IPS DF 4.7 (cell line): ENCODE measurements around the gene IL1RN.

Experiments used
- DNase-seq: peaks from one replicate; pipeline ENCODE4 v3.0.0-alpha.2; 2013; ENCODE audit warnings: low spot score; ENCODE audit errors: extremely low read depth

Gene IL1RN

GRCh38 chr2:113103277-113103676 lies 24.1 kb upstream of the IL1RN start:
- DNase-seq = no peak

GRCh38 chr2:113104054-113104611 lies 23.3 kb upstream of the IL1RN start:
- DNase-seq = no peak

- no peak for DNase-seq
Observed at GRCh38 chr2:113105047-113105785, 22.2 kb upstream of the IL1RN start.

GRCh38 chr2:113111121-113111520 lies 16.3 kb upstream of the IL1RN start:
- no peak for DNase-seq

GRCh38 chr2:113111823-113112287 lies 15.5 kb upstream of the IL1RN start:
- DNase-seq = no peak

DNA sequence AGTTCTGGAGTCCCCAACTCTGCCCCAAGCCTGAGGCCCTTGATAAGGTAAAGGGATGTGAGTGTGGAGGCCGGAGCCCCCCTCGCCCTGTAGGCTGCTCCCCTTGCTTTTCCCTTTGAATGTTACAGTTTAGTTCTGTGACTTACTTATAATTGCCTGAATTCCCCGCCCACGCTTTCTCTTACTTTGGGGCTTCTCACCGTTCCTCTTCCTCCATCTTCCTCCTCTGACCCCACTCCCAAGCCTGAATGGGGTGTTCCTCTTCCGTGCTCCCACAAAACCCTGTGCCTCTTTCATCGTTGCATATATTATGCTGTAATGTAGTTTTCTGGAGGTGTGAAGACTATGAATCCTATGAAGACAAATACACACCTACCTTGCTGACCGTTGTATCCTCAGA lies 15.0 kb upstream of the IL1RN start:
- no peak for DNase-seq

- DNase-seq = no peak
Observed at GRCh38 chr2:113112871-113113270, 14.5 kb upstream of the IL1RN start.

DNA sequence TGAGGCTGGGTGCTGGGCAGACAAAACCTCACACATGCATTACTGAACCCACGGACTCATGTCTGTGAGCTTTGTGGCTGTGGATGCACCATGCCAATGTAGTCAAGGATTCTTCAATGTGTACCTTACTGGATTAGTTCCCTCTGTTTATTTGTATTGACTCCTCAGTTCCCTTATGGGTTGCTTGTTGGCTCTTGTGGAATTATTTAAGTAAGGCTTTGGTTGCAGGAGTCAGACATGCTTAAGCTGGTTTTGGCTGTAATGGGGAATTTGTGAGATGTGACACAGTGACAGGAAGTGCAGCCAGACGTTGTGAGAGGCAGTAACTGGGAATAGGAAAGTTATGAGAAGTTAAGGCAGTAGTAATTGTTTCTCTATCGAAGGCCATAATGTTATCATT lies 13.6 kb upstream of the IL1RN start:
- DNase-seq = no peak

GRCh38 chr2:113114224-113114945 lies 13.0 kb upstream of the IL1RN start:
- DNase-seq = no peak

DNA sequence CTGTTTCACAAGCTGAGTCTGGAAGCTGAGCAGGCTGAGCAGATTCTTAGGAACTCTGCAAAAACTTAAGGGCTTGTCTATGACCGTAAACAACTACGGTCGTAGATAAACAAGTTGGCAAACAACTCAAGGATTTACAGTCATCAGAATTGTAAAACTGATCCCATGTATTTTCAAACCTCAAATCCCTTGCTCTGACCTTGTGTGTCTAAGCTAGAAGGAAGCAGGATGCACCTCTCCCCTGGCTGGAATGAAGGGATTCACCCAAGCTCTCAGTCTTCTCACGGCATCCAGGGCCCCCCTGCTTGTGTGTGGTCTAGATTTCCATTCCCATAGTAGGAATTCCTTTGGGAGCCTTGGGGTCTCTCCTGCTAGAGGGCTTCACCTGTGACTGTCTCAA lies 12.4 kb upstream of the IL1RN start:
- no peak for DNase-seq

GRCh38 chr2:113116100-113116958 lies 11.1 kb upstream of the IL1RN start:
- DNase-seq = no peak

- DNase-seq = no peak
Observed at GRCh38 chr2:113117541-113118262, 9.7 kb upstream of the IL1RN start.

DNA sequence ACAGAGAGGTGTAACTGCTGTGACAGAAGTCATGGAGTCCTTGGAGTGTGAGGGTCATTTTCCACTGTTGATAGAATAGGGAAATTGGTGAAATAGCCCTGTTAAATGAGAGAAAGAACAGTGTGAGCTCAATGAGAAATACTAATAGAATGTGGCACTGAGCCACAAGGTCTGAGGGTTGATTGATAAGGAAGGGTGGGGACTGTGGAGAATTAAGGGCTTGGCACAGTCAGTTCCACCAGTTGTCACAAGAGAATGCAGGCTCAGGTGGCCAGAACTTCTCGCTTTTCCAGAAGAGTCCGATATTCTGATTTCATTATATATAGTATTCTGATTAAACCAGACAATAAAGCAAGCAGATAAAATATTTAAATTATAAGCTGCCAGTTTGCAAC lies 9.1 kb upstream of the IL1RN start:
- DNase-seq = no peak

DNA sequence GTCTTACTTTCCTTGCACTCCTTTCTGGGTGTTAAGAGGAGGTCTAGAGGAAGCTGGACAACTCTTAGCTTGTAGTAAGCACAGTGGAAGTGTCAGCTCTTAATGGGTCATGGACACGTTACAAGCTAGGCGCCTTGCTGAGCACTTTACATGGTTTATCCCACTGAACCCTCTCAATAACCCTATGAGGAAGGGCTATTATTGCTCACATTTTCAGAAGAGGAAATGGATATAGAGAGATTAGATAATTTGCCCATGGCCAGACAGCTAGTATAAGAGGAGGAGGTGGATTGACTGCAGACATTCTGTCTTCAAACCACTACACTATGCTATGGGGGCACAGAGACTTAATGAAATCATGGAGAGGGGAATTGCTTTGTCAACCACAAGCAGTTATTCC lies 8.3 kb upstream of the IL1RN start:
- no peak for DNase-seq

- no peak for DNase-seq
Observed at GRCh38 chr2:113120861-113121260, 6.5 kb upstream of the IL1RN start.

- no peak for DNase-seq
Observed at GRCh38 chr2:113122364-113122763, 5.0 kb upstream of the IL1RN start.

DNA sequence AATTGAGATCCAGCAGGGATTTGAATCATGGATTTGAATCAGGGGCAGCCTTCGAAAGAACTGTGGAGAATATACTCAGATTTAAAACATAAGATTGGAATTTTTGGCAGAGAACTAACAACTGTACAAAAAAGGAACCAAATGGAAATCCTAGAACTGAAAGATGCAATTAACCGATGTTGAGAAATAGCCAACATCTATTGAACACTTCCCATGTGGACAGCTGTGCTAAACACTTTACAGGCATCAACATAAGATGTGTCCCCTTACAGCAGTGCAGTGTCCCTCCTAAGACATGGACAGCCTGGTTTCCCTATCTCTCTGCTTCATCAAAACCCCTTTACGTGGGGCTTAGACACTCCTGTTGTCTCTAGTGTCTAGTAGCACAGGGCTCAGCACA lies 3.7 kb upstream of the IL1RN start:
- DNase-seq = no peak

DNA sequence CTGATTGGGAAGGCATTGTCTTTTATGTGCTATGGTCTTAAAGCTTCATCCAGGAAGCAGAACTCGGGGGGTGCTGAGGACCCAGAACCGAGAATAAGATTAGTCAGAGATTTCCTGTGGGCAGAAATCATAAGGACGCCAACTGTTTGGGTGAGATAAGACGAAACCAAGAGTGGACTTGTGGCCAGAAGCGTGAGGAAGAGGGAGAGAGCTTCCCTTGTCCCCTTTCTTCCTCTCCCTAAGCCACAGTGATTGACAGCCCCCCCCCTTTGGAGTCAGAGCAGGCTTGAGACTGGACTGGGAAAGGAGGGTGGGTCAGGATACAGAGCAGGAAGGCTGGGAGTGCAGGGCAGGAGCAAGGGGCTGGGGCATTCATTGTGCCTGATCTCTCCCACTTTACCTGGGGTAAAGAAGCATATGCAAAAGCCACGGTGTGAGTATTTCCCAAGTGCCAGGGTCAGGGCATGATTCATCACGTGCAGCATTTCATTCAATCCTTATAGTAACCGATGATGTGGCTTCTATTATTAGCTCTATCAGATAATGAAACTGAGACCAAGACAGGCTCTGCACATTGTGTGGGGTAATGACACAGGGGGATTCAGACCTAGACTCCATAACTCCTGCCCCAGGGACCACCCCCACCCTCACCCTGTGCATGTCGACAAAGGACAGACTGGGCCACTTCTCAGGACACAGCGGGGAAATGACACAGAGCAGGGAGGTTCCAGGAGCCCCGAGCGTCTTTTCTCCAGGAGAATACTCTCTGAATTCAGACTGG lies 3.0 kb upstream of the IL1RN start:
- no peak for DNase-seq

DNA sequence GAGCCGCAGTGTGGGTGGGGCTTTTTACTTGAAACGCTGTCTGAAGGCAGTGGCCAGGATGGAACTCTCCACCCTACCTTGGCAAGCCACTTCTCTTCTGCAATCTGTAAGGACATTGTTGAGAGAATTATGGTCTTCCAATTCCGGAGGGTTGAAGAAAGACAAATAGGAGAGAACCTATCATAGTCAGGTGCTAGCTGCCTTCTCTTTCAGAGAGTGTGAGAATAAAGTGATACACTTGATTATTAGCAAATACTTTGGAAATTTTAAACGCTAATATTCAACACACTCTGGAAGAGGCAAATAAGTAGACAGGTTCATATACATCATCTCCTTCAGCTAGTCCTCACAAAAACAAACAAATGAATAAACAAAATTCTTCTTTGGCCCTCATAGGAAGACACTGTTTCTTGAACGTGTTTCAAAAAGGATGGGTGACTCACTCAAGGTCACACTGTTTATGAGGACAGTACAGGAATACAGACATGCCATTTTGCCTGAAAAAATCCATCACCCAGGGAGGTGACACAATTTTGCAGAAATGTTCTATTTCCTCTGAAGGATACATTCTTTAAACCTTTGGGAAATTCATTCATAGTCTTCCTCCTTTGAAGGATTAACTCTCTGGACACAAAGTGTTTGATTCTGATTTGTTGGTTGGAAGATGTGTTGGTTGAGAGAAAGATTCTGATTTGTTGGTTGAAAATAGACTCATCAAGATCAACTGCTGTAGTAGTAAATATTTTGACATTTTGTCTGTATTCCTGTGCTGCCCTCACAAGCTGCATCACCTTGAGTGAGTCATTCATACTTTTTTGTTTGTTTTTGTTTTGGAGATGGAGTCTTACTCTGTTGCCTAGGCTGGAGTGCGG lies 2.2 kb upstream of the IL1RN start:
- DNase-seq = no peak
